ENCODE results near the gene DRD4.

DRD4 gene

DNA sequence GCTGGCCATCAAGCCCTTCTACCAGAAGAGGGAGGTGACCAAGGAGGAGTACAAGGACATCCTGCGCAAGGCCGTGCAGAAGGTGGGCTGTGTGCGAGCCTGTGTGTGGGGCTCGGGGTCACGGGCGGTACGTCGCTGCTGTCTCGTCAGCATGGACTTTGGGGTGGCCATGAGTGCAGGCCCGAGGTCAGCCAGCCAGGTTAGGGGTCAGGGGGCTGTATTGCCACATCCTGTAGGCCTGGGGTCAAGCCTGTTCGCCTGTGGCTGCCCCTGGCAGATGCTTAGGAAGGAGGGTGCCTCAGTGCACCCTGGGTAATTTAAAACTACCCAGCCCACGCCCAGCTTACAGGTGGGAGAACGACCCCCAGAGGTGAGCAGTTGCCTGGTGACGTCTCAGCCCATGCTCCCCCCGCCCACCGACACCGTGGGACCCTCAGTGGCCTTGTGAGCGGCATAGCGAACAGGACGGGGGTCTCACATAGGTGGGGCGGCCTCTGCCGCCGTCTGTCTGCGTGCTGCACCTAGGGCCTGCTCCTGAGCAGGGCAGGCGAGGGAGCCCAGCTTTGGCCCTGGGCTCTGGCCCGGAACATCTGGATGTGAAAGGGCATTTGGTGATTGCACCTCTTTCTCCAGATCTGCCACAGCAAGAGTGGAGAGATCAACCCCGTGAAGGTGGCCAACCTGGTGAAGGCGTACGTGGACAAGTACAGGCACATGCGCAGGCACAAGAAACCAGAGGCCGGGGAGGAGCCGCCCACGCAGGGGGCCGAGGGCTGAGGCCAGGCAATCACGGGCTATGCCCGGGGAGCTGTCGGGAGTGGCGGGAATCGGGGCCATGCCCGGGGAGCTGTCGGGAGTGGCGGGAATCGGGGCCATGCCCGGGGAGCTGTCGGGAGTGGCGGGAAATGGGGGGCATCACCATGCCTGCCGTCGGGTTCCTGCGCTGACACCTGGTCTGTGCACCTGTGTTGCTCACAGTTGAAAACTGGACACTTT lies 25.8 kb upstream of the DRD4 start:
- no peak for DNase-seq

GRCh38 chr11:612201-612960 lies 24.7 kb upstream of the DRD4 start:
- DNase-seq: peak; percentile 46

DNA sequence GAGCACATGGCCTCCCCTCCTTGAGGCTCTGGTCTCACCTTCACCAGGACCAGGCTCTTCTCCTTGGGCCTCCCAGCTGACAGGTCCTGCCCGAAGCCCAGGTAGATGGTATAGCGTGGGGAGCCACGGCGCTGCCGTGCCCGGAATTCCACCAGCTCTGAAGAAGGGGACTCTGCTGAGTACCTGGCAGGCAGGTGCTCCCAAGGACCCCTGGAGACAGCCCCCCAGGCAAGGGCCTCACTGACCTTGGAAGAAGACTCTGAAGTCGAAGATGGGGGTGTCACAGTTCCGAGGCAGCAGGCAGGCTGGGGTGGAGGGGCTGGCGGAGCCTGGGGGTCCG lies 24.1 kb upstream of the DRD4 start:
- DNase-seq: no peak

DNA sequence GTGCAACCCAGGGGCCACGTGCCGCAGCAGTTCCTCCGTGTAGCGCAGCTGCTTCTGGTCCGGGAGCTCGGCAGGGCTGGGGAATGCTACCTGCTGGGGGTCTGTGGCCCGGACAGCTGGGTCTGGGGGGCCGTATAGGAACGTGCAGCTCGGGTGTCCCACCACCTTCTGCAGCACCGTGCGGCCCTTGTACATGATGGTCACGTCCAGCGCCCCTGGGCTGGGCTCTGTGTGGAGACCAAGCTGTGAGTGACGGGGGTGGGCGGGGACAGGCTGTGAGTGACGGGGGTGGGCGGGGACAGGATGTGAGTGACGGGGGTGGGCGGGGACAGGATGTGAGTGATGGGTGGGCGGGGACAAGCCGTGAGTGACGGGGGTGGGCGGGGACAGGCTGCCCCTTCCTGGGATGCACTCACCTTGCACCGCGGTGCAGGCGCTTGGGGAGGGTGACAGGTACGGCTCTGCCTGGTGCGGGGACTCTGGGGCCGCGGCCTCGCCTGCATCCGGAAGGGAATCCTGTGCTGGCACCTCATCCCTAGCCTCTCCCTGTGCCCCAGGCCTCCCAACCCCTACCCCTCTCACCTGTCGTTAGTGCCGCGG lies 23.6 kb upstream of the DRD4 start:
- peak; percentile 47 for DNase-seq

- no peak for DNase-seq
These were observed 22.9 kb upstream of the DRD4 start for GRCh38 chr11:614021-614622.

DNA sequence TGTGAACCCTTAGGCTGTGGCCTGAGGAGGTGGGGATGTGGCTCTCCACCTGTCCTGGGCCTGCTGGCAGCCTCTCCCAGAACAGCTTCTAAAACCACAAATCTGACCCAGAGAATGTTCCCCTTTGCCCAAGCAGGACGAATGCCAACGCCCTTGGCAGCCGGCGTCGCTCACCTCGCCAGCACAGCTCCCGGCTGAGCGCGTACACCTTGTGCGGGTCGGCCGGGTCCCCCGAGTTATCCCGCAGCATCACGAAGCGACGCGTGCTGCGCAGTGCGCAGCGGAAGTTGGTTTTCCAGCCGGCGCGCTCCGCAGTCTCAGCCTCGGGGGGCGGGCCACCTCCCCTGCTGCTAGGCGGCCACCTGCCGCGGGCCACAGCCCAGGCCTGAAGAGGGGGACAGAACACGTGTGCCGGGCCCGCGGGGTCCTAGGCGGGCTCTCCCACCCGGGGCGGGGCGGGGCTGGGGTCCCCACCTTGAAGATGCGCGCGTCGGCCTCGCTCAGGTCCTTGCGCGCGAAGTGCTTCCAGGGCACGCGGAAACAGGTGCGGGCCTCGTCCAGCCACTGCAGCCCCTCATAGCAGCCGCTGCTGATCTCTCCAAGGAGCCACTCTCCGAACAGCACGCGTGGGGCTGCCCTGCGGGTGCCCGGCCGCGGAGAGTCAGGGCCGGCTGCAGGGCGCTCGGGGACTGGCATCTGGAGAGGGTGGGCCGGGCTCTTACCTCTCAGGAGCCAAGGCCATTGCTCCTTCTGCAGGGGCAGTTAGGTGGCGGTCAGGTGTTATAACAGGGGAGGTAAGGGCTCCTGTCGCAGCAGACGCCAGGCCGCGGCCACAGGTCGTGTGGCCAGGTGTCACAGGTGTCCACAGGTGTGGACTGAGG lies 22.2 kb upstream of the DRD4 start:
- no peak for DNase-seq

DNA sequence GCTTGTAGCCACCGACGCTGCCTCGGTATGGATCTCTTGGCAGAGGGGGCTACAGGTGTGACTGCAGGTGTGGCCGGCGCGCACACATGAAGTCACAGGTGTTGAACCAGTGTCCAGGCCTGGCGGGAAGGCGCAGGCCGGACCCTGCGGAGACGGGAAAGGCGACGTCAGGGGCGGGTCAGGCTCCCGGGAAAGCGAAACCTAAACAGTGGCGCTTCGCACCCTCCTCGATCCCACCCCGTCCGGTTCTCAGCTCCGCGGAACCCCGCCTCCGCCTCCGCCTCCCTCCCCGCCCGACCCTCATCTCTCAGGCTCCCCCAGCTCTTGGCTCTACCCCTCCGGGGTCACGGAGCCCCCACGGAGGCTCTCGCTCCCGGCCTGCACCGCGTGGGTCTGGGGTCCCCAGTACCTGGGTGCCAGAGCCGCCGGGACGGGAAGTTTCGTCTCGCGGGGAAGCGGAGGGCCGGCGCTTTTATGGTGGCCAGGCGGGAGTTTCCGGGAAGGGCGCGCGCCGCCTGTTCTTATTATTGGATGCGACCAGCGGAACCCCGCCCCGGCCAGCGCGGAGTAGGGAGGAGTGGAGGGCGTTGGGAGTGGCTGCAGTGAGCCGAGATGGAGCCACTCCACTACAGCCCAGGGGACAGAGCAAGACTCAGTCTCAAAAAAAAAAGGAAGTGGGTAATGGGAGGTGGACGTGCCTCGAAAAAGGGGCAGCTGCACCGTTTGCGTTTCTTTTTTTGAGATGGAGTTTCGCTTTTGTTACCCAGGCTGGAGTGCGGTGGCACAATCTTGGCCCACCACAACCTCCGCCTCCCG lies 21.4 kb upstream of the DRD4 start, which contains the start of gene IRF7:
Gene IRF7 (minus strand): TSS at position 447 of the 816 bp plus-strand sequence. CDS start 586 bp downstream, outside the sequence.
- peak; percentile 83 for DNase-seq

DNA sequence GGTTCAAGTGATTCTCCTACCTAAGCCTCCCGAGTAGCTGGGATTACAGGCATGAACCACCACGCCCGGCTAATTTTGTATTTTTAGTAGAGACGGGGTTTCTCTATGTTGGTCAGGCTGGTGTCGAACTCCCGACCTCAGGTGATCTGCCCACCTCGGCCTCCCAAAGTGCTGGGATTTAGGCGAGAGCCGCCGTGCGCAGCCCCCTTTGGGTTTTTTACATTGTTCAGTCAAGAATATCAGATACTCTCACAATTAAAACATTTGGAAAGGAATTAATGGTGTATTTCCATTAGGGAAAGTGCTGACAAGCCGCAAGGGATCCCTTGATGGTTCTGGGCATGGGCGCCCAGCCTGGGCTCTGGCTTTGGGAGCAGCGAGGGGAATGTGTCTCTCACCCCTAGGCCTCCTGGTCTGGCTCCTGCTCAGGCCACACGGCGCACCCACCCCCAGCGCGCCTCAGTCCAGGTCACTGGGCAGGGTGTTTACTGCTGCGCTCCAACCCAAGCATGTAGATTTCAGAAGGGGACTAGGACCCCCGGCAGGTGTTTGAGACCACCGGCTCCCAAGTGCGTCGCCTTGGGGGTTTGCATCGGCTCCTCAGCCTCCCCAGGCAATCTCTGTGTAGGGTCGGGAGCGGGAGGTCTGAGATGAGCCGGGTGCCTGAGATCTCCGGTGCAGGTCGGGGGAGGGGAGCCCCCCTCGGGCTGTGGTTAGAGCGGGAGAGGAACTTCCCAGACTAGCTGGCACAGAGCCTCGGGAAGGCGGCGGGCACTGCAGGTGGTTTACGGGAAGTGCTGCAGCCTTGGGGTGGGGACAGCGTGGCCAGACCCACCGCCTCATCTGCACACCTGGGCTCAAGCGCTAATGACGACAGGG lies 20.5 kb upstream of the DRD4 start:
- DNase-seq: no peak

GRCh38 chr11:617199-617911 lies 19.7 kb upstream of the DRD4 start:
- no peak for DNase-seq

- no peak for DNase-seq
These were observed 19.0 kb upstream of the DRD4 start for GRCh38 chr11:617912-618682.

DNA sequence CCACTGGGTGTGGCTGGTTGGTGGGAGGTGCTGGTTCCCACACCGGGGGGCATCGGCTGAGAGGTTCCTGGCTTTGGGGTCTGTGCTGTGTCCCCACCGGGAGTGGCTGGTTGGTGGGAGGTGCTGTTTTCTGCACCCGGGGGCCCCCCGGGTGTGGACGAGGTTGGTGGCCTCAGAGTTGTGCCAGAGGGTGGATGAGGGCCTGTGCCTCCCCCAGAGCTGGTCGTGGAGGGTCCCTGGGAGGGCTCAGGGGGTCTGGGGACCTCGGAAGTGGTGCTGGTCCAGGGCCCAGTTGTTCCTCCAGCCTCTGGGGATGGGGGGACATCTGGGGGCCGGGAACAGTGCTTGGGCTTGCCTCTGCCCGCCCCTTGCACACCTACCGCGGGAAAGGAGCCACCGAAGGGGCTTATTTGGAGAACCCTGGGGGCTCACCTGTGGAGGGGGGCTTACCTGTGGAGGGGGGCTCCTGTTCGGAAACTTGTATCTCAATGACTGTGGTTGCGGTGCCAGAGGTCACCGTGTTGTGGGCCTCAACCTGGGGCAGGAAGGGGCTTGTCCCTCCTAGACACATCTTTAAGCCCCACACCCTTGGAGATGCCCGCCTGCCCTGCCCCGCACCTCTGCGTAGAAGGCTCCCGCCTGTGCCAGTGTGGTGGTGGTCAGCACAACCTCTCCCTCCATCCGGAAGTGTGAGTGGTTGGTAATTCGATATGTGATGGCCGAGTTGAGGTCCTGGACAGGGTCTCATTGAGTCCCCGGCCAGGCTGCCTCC lies 18.0 kb upstream of the DRD4 start:
- no peak for DNase-seq

- no peak for DNase-seq
These were observed 17.4 kb upstream of the DRD4 start for GRCh38 chr11:619628-620050.

DNA sequence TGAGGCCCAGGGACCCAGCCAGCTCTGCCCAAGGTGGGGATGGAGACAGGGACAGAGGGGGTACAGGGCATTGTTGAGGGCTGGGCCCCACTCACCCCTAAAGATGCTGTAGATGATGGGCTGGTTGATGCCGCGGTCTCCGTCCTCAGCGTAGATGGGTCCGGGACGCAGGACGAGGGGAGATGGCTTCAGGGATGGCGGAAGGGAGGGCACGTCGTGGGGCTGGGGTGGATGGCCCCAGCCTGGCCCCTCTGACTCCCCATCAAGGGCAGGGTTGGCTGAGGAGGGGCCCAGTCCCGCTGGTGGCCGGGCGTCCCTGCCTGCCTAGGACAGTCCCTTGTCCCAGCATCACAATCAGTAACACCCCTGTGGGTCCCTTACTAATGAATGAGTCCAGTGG lies 16.9 kb upstream of the DRD4 start:
- DNase-seq: no peak

DNA sequence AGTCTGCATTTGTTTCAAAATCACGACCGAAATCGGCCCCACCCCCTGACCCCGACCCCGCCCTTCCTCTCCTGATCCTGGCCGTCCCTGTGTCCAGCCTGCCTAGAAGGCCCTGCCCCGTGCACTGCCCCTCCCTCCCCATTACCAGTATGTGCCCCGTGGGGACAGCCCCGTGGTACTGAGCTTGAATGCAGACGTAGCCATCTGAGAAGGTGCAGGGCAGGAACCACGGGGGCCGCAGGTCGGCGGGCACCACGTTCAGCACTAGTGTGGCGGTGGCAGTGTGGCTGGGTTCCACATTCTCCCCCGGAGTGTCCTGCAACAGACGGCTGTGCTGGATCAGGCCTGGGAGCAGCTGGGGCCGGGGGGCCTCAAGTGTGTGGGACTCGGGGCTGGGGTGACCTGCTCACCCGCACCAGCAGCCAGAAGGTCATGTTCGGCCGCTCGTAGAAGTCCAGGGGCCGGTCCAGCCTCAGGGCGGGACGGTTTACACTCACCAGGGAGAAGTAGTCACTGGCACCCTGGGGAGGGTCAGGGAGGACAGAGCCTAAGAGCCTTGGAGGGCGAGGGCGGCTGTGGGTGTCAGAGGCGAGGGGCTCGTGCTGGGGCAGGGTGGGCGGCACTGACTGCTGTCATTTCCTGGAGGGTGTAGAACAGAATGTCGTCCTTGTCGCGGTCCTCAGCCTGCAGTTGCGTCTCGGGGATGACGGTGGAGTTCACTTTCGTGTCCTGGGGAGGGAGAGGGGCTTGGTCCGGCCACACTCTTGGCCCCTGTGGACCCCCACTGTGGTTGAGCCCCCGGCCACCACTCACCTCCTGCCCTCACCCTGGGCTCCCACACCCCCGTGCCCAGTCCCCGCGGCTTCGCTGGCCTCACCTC lies 15.9 kb upstream of the DRD4 start:
- no peak for DNase-seq

GRCh38 chr11:621838-622237 lies 15.2 kb upstream of the DRD4 start:
- DNase-seq: no peak

- no peak for DNase-seq
These were observed 13.7 kb upstream of the DRD4 start for GRCh38 chr11:623349-623869.
